ENCODE results near the gene ZNF222.

GRCh38 chr19:44005973-44006372, 19.2 kb upstream of the ZNF222 start:
- TF ChIP-seq CTCF (IDR thresholded peaks at IDR 0.05) = no peak
- TF ChIP-seq POLR2AphosphoS5 (IDR thresholded peaks at IDR 0.05) = peak in 1 of 2 donors; percentile 21
- no peak for TF ChIP-seq POLR2A (IDR thresholded peaks at IDR 0.05)
- no peak for TF ChIP-seq EP300 (IDR thresholded peaks at IDR 0.05)

Data from upper lobe of left lung (tissue), 4 donors.